Nephron progenitor cell (in vitro differentiated cells): ENCODE data around the gene ZNF608.

ENCODE experiments used
- DNase-seq: peaks from one replicate; pipeline ENCODE4 v3.0.0; 2021
- H3K27ac Mint-ChIP-seq: 2 replicates; pipeline ENCODE4 v1.8.0; 2021; ENCODE audit warnings: mild to moderate bottlenecking, moderate library complexity, mixed read lengths
- H3K27me3 Mint-ChIP-seq: 2 replicates; pipeline ENCODE4 v1.8.0; 2021; ENCODE audit warnings: mild to moderate bottlenecking, low read depth, mixed read lengths; ENCODE audit not compliant: poor library complexity
- H3K36me3 Mint-ChIP-seq: 2 replicates; pipeline ENCODE4 v1.8.0; 2021; ENCODE audit warnings: low read depth, mixed read lengths
- H3K4me1 Mint-ChIP-seq: 2 replicates; pipeline ENCODE4 v1.8.0; 2021; ENCODE audit warnings: mixed read lengths
- H3K4me3 Mint-ChIP-seq: 2 replicates; pipeline ENCODE4 v1.8.0; 2021; ENCODE audit warnings: mild to moderate bottlenecking, moderate library complexity, mixed read lengths
- H3K9me3 Mint-ChIP-seq: 2 replicates; pipeline ENCODE4 v1.8.0; 2021; ENCODE audit warnings: mild to moderate bottlenecking, moderate library complexity, mixed read lengths
- CTCF ChIP-seq: fragments of 200-600 bp; sonication (generic); IDR thresholded peaks from 2 replicates; pipeline ENCODE4 v1.5.0; 2021; ENCODE audit warnings: antibody characterized with exemption

Gene ZNF608

GRCh38 chr5:124712731-124713305 lies 33.6 kb downstream of the ZNF608 start:
- no peak for TF ChIP-seq CTCF
- no peak for DNase-seq
- Mint-ChIP-seq H3K27ac (peak overlapping the region; percentile 82), H3K36me3 (peaks cover 57% of the 10 kb centered on the region), H3K9me3 (no peaks in the 10 kb centered on the region), H3K4me1 (peaks cover 70% of the 10 kb centered on the region), H3K27me3 (no peaks in the 10 kb centered on the region), H3K4me3 (no peak overlapping the region)

GRCh38 chr5:124708086-124708485 lies 38.4 kb downstream of the ZNF608 start:
- no peak for TF ChIP-seq CTCF
- Mint-ChIP-seq H3K9me3 (no peaks in the 10 kb centered on the region), H3K27me3 (no peaks in the 10 kb centered on the region), H3K27ac (peak overlapping the region; percentile 99), H3K4me1 (peaks cover 100% of the 10 kb centered on the region), H3K4me3 (peak overlapping the region; percentile 73), H3K36me3 (peaks cover 29% of the 10 kb centered on the region)
- no peak for DNase-seq

GRCh38 chr5:124707520-124707919 lies 38.9 kb downstream of the ZNF608 start:
- Mint-ChIP-seq H3K27ac (peak overlapping the region; percentile 99), H3K4me1 (peaks cover 100% of the 10 kb centered on the region), H3K27me3 (no peaks in the 10 kb centered on the region), H3K36me3 (peaks cover 24% of the 10 kb centered on the region), H3K9me3 (no peaks in the 10 kb centered on the region), H3K4me3 (peak overlapping the region; percentile 73)
- DNase-seq: no peak
- no peak for TF ChIP-seq CTCF

GRCh38 chr5:124706729-124707361 lies 39.6 kb downstream of the ZNF608 start:
- DNase-seq: peak; percentile 56
- H3K4me3 Mint-ChIP-seq: peak overlapping the region; percentile 73
- TF ChIP-seq CTCF: no peak
- no peaks in the 10 kb centered on the region for H3K27me3 Mint-ChIP-seq
- peak overlapping the region; percentile 99 for H3K27ac Mint-ChIP-seq
- peaks cover 100% of the 10 kb centered on the region for H3K4me1 Mint-ChIP-seq
- H3K9me3 Mint-ChIP-seq: no peaks in the 10 kb centered on the region
- peaks cover 17% of the 10 kb centered on the region for H3K36me3 Mint-ChIP-seq

- peak overlapping the region; percentile 33 for H3K27ac Mint-ChIP-seq
- TF ChIP-seq CTCF: no peak
- H3K36me3 Mint-ChIP-seq: peaks cover 10% of the 10 kb centered on the region
- H3K27me3 Mint-ChIP-seq: no peaks in the 10 kb centered on the region
- no peak for DNase-seq
- H3K9me3 Mint-ChIP-seq: no peaks in the 10 kb centered on the region
- H3K4me3 Mint-ChIP-seq: peak overlapping the region; percentile 33
- peaks cover 100% of the 10 kb centered on the region for H3K4me1 Mint-ChIP-seq
These were observed 40.4 kb downstream of the ZNF608 start for GRCh38 chr5:124706051-124706450.

- peak overlapping the region; percentile 33 for H3K4me3 Mint-ChIP-seq
- H3K27me3 Mint-ChIP-seq: no peaks in the 10 kb centered on the region
- H3K4me1 Mint-ChIP-seq: peaks cover 100% of the 10 kb centered on the region
- H3K9me3 Mint-ChIP-seq: no peaks in the 10 kb centered on the region
- no peak for DNase-seq
- peak overlapping the region; percentile 33 for H3K27ac Mint-ChIP-seq
- H3K36me3 Mint-ChIP-seq: peaks cover 10% of the 10 kb centered on the region
- no peak for TF ChIP-seq CTCF
These were observed 40.9 kb downstream of the ZNF608 start for GRCh38 chr5:124705577-124705976.
